ENCODE data around the gene ZNF444. TPM values are rescaled to one million over a fixed set of nuclear protein-coding genes. Genes with fewer than 3 reads are reported as not detected.
"Not testable (repeated sequence)": the region's sequence is repeated elsewhere in the genome, so short reads cannot be mapped to it uniquely, and the experiment has no call there.

ZNF444 gene
- total RNA-seq, 1 donor from 2014 or later = 27.4 TPM

GRCh38 chr19:56174550-56174949 lies 33.5 kb downstream of the ZNF444 start:
- intact Hi-C loops (cut with micrococcal nuclease) = no loop called here

- intact Hi-C loops (cut with micrococcal nuclease) = not testable (repeated sequence)
These were observed 34.8 kb downstream of the ZNF444 start, which contains the start of gene GALP for GRCh38 chr19:56175861-56176307. GALP (plus strand) TSS chr19:56176008; CDS start chr19:56177109, 1,101 bp downstream.

- intact Hi-C loops (cut with micrococcal nuclease) = not testable (repeated sequence)
These were observed 35.2 kb downstream of the ZNF444 start for GRCh38 chr19:56176310-56176709.

GRCh38 chr19:56176881-56177280 lies 35.8 kb downstream of the ZNF444 start:
- intact Hi-C loops (cut with micrococcal nuclease) = no loop called here

- intact Hi-C loops (cut with micrococcal nuclease) = no loop called here
These were observed 36.6 kb downstream of the ZNF444 start for GRCh38 chr19:56177564-56178243.

GRCh38 chr19:56189785-56190184 lies 48.7 kb downstream of the ZNF444 start:
- intact Hi-C loops (cut with micrococcal nuclease) = no loop called here

GRCh38 chr19:56191115-56191514 lies 50.0 kb downstream of the ZNF444 start:
- intact Hi-C loops (cut with micrococcal nuclease) = no loop called here

- intact Hi-C loops (cut with micrococcal nuclease) = no loop called here
These were observed 50.6 kb downstream of the ZNF444 start for GRCh38 chr19:56191711-56192110.

GRCh38 chr19:56193981-56194640 lies 53.0 kb downstream of the ZNF444 start:
- intact Hi-C loops (cut with micrococcal nuclease) = no loop called here

GRCh38 chr19:56197646-56198045 lies 56.6 kb downstream of the ZNF444 start, which contains the start of gene ZSCAN5B:
ZSCAN5B (minus strand) TSS chr19:56197783; CDS start chr19:56193052, 4,731 bp downstream.
- intact Hi-C loops (cut with micrococcal nuclease) = not testable (repeated sequence)

GRCh38 chr19:56199687-56200086 lies 58.6 kb downstream of the ZNF444 start:
- intact Hi-C loops (cut with micrococcal nuclease) = no loop called here

- intact Hi-C loops (cut with micrococcal nuclease) = no loop called here
These were observed 60.9 kb downstream of the ZNF444 start, which contains the start of gene ZSCAN5C for GRCh38 chr19:56201973-56202372. ZSCAN5C (plus strand) TSS chr19:56202273; CDS start chr19:56205914, 3,641 bp downstream.

GRCh38 chr19:56207581-56207980 lies 66.5 kb downstream of the ZNF444 start:
- intact Hi-C loops (cut with micrococcal nuclease) = not testable (repeated sequence)

- intact Hi-C loops (cut with micrococcal nuclease) = no loop called here
These were observed 68.0 kb downstream of the ZNF444 start for GRCh38 chr19:56209091-56209490.

- intact Hi-C loops (cut with micrococcal nuclease) = not testable (repeated sequence)
These were observed 68.9 kb downstream of the ZNF444 start for GRCh38 chr19:56210036-56210435.

Other genes with a start within 250 kb of the ZNF444 start
- not detected in 2 replicates for gene NLRP13, start 209.0 kb upstream of the ZNF444 start, total RNA-seq
- gene NLRP8, start 193.5 kb upstream of the ZNF444 start, total RNA-seq = not detected in 2 replicates
- gene NLRP5, start 154.5 kb upstream of the ZNF444 start, total RNA-seq = not detected in 2 replicates
- gene ZNF787, start 20.0 kb upstream of the ZNF444 start, total RNA-seq = 32.4 and 34.8 TPM in 2 replicates
- not detected in 2 replicates for gene GALP, start 34.7 kb downstream of the ZNF444 start, total RNA-seq
- not detected in 2 replicates for gene ZSCAN5B, start 56.5 kb downstream of the ZNF444 start, total RNA-seq
- not detected in 2 replicates for gene ZSCAN5C, start 61.0 kb downstream of the ZNF444 start, total RNA-seq
- 0.85 and 2.5 TPM in 2 replicates for gene EDDM13, start 131.5 kb downstream of the ZNF444 start, total RNA-seq
- 12.0 TPM in 2 replicates for gene ZSCAN5A, start 173.6 kb downstream of the ZNF444 start, total RNA-seq

Measured in T-helper 1 cell treated with Interleukin-12 subunit alpha and Interleukin-12 subunit beta and Interleukin-4 antibody, amounts not matched to agents 30 ng/mL and 1 ng/mL, for 36 hours (primary cell).